ENCODE results near the gene TRIM65.
"Not testable (repeated sequence)": the region's sequence is repeated elsewhere in the genome, so short reads cannot be mapped to it uniquely, and the experiment has no call there.

Gene TRIM65

DNA sequence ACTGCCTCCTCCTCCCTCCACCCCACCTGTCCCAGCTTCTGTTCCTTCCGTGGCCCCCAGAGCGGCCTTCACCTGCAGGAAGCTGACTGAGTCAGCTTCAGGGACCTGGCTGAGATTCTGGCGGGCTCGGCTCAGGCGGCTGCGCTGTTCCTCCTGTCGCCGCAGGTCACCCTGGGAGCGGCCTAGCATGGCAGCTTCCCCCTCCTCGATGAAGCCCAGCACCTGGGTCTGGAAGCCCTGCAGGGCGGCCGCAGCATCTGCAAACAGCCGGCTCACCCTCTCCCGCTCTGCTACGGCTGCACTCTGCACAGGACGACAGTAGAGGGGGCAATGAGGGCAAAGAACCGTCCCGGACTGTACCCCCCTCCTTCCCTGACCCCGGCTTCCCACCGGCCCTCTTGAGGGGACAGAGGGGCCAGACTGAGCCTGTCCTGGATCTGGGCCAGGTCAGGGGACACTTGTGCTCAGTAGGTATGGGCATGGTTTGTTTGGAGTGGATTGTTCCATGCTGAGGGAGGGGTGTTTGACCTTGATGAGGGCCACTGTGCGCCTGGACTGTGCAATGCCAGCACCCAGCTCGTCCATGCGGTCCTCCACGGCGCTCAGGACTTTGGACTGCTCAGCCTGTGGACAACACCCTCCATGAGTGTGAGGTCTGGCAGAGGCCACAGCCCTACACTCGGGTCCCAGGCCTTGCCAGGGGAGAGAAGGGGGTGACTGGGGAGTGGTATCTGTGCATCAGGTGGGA is 20.4 kb downstream of the TRIM65 start:
- peak; percentile 48 to 53 for DNase-seq (ENCODE audit: low read depth in 2 of 2)

DNA sequence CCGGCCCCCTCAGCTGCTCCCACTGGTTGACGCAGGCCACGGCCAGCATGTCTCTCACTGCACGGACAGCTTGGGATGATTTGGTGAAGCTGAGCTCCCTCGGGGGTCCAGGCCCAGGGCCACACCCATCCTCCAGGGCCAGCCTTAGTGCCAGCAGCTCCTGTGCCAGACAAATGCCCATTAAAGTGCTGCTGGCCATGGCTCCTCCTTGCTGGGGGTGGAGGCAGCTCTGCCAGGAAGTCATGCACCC is 20.9 kb downstream of the TRIM65 start:
- DNase-seq (ENCODE audit: low read depth in 2 of 2), result no peak

DNA sequence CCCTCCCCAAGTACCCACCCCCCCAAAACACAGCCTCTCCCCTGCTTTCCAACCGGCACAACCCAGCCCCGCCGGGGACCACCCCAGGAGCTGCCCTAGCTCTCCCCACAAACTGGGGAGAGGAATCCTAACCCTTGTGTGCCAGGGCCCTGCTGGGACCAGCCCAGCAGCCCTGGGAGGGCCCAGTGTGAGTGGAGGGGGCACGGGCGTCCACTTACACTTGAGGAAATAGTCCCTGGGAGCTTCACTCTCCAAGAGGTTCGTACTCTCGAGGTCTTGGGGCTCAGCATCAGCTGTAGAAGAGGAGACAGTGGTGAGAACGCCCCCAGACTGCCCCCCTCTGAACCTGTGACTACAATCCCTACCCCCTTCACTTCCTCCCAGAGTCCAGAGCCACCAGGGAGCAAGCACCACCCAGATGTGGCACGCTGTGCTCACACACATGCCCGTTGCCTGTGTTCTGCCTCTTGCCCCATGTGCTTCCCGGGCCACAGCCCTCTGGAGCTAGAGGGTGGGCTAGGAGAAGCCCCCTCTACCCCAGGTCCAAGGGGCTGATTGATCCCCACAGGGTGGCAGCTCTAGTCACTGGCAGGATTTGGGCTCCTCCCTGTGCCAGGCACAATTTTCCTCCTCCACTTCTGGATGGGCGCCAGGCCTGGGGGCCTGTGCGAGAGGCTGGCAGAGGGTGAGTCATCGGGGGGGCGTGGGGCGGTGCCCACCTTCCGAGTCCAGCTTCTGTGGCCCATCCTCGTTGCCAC is 21.4 kb downstream of the TRIM65 start:
- no peak for DNase-seq (ENCODE audit: low read depth in 2 of 2)

DNA sequence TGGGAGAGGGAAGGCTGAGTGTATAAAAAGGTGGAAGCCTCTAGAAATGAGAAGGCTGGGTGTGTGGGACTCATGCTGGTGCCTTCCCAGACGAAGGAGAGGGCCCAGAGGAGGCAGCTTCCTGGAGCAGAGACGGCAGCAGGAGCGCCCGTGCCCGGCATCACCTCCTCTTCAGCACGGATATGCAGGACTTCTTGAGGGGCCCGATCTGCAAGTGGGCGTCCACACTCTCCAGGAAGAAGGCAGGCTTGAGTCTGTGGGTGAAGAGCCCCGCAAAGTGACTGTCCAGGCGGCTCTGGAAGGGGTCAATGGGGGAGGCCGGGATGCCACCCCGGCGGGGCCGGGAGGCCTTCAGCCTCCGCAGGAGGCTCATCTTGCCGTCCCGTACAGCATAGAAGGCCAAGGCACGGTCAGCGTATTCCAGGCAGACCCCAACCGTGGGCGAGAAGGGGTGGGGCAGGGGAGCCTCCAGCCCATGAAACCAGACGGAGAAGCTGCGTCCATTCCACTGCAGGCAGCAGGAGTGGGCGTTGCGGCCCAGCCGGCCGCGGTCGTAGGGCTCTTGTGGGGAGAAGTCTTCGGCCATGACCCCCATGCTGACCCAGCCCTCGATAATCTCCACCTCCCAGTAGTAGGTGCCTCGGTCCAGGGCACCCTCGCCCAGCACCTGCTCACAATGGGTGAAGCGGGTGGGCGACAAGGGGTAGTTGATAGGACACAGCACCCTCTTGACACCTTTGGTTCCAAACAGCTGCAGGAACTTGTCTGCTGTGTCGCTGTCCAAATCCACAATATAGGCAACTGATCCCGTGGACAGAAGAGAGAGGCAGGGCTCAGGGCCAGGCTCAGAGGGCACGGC is 22.2 kb downstream of the TRIM65 start:
- DNase-seq (ENCODE audit: low read depth in 2 of 2), result no peak

DNA sequence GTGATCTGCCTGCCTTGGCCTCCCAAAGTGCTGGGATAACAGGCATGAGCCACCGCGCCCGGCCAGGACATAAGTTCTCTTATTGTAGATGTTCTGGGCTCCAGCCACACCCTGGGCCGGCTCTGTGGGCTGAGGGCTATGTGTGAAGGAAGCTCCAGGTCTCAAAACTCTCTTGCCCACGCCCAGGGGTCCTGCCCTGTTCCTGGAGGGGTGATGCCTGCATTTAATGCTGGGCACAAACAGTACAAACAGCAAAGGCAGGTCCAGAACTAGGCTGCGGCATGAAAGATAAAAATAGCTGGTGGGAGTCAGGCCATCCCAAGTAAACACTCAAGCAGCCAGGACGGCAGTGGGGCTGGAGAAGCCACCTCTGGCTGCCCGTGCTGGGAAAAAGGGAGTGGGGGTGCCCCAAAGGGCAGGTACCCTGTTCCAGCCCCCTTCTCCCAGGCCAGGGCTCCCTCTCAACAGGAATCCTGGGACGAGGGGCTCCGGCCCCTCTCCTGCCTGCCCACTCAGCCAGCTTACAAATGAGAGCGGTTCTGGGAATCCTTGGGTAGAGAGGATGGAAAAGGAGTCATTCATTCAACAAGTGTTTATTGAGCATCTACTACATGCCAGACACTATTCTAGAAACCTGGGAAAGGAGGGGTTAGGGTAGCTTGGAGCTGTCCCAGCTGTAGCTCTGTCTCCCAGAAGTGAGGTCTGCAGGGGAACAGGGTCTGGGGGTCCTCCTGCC is 23.0 kb downstream of the TRIM65 start:
- no peak for DNase-seq (ENCODE audit: low read depth in 2 of 2)

DNA sequence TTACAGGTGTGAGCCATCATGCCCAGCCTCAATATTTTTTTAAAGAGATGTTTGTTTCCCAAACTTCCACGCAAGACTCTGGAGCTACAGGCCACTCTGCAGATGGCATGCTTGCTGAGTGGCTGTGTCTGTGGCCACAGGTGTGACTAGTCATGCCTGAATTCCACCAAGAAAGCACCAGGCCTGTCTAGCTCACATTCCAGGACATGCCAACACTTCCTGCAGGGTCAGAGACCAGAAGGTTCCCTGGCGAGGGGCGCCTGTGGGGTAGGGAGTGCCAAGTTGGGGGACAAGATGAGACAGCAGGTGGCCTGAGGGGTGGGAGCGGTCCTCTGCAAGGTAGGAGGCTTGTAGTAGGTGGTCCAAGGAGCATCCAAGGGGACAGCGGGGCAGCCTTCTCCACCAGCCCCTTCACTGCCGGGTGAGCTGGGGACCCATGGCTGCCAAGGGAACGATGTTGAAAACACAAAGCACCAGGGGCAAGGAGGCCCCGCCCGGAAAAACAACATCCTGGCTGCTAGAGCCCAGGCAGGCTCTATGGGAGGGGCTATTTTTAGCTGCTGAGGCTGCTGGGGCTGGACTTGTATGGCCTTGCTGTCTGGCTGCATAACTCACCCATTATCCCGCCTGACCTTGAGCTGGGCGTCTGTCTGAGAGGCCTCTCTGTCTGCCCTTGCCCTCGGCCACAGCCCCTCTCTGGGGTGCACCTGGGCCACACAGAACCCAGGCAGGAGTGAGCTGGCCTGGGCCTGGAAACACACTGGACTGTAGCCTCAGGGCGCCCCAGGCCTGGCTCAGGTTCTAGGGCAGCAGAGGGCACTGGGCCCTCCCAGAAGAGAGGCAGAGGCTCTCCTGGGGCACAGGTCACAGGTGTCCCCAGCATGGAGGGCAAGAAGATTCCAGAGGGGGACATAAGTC is 24.1 kb downstream of the TRIM65 start:
- DNase-seq (ENCODE audit: low read depth in 2 of 2), result no peak

DNA sequence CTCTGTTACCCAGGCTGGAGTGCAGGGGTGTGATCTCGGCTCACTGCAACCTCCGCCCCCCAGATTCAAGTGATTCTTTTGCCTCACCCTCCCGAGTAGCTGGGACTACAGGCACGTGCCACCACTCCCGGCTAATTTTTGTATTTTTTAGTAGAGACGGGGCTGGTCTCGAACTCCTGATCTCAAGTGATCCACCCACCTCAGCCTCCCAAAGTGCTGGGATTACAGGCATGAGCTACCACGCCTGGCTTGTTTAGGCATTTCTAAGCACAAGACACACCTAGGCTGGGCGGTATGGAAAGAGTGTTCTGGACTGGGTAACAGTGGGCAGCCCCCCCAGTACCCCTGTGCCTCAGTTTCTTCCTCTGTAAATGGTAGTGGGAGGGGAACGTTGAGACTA is 26.5 kb downstream of the TRIM65 start:
- DNase-seq (ENCODE audit: low read depth in 2 of 2), result not testable (repeated sequence)

DNA sequence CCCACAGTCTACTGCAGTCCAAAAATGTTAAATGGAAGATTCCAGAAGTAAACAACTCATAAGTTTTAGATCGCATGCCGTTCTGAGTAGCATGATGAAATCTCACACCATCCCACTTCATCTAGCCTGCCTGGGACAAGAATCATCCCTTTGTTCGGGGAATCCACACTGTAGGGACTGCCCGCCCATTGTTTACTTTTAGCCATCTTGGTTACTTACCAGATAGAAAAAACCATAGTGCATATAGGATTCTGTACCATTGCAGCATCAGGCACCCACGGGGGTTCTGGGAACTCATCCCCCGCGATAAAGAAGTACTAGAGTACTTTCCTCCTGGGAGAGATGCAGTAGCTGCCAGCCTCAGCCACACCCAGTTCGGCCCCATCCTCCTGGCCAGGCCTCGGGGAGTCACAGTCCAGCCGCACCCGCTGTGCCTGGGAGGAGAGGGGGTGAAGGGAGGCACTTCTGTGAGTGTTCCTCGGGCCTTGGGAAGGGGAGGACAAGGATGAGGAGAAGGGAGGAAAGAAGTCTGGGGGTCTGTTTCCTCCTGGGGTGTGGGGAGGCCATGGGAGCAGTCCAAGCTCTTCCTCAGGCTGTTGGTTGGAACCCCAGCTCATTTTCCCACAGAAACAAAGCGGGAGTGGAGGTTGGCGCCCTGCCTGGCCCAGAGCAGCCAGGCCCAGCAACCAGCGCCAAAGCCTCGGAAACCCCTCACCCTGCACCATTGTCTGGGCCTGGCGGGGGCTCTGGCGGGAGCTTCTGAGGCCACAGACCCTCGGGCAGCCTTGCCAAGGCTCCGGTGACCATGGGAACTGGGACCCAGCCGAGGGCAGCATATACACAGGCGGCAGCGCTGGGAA is 27.2 kb downstream of the TRIM65 start:
- no peak for DNase-seq (ENCODE audit: low read depth in 2 of 2)

DNA sequence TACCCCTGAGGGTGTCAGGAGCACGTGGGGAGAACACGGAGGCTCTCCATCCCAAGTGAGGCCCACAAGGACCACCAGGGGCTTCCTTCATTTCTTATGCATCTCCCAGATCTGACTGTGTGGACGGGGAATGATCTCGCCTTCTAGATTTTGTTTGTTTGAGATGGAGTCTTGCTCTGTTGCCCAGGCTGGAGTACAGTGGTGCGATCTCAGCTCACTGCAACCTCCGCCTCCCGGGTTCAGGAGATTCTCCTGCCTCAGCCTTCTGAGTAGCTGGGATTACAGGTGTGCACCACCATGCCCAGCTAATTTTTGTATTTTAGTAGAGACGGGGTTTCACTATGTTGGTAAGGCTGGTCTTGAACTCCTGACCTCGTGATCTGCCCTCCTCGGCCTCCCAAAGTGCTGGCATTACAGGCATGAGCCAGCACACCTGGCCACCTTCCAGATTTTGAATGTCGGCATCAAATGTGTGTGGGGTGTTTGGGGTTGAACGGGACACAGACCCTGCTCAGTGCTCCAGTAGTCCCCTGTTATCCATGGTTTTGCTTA is 27.9 kb downstream of the TRIM65 start:
- DNase-seq (ENCODE audit: low read depth in 2 of 2), result not testable (repeated sequence)

DNA sequence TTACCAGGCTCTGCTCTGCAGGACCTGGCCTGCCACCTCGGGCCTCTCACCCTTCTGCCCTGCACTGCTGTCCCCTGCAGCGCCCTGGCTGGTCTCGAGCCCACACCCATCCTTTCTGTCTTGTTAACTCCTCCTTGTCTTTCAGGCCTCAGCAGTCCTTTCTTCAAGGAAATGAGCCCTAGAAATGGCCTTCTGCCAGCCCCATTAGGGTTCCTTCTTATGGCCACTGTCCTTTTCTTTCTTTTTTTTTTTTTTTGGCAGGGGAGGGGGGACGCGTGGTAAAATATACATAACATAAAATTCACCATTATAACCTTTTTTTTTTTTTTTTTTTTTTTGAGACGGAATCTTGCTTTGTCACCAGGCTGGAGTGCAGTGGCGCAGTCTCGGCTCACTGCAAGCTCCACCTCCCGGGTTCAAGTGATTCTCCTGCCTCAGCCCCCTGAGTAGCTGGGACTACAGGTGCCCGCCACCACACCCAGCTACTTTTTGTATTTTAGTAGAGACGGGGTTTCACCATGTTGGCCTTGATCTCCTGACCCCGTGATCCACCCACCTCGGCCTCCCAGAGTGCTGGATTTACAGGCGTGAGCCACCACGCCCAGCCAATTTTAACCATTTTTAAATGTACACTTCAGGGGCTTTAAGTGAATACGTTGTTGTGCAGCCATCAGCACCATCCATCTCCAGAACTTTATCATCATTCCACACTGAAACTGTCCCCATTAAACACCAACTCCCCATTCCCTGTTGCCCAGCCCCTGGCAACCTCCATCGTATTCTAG is 31.2 kb downstream of the TRIM65 start:
- DNase-seq (ENCODE audit: low read depth in 2 of 2), result not testable (repeated sequence)

DNA sequence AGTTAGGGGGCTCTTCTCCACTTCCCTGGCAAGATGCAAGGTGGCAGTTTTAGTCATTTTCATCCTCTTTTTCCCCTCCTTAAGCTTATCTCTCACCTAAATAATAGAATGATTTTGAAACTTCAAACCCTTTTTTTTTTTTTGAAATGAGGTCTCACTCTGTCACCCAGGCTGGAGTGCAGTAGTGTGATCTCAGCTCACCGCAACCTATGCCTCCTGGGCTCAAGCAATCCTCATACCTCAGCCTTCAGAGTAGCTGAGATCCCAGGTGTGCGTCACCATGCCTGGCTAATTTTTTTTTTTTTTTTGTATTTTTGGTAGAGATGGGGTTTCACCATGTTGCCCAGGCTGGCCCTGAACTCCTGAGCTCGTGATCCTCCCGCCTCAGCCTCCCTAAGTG is 31.9 kb downstream of the TRIM65 start:
- not testable (repeated sequence) for DNase-seq (ENCODE audit: low read depth in 2 of 2)

DNA sequence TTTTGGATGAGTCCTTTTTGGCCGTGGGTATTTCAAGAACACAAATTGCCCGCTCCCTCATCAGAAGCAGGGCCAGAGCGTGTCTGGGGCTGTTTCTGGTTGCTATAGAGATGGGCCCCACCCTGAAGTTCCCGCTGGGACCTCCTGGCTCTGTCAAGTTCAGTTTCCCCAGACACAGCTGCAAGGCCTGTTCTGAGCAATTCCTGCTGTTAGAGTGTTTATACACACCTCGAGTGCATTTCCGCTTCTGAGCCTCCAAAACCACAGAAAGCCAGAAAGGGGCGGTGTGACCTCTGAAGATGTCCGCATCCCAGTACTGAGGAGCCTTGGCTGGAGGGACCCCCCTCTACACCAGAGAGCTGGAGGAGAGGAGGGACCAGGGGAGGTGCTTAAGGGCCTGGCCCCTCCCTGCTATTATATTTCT is 32.3 kb downstream of the TRIM65 start:
- DNase-seq (ENCODE audit: low read depth in 2 of 2), result no peak

DNA sequence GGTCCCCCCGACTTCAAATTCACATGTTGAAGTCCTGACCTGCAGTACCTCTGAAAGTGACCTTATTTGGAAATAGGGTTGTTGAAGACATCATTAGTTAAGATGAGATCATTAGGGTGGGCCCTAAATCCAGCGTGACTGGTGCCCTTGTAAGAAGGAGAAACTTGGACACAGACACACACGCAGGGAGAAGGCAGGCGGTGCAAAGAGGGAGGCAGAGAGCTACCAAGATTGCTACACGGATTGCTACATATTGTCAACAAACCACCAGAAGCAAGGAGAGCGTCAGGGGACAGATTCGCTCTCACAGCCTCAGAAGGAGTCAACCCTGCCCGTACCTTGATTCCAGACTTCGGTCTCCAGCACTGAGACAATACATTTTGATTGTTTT is 34.8 kb downstream of the TRIM65 start:
- DNase-seq (ENCODE audit: low read depth in 2 of 2), result no peak

DNA sequence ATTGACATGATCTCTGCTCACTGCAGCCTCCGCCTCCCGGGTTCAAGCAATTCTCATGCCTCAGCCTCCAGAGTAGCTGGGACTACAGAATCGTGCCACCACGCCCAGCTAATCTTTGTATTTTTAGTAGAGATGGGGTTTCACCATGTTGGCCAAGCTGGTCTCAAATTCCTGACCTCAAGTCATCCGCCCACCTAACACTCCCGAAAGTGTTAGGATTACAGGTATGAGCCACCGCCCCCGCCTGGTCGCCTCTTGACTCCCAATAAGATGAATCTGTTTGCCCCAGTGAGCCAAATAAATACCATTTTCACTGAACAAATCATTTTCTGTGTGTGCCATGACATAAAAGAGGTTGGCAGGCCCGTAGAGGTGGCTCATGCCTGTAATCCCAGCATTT is 37.4 kb downstream of the TRIM65 start:
- not testable (repeated sequence) for DNase-seq (ENCODE audit: low read depth in 2 of 2)

DNA sequence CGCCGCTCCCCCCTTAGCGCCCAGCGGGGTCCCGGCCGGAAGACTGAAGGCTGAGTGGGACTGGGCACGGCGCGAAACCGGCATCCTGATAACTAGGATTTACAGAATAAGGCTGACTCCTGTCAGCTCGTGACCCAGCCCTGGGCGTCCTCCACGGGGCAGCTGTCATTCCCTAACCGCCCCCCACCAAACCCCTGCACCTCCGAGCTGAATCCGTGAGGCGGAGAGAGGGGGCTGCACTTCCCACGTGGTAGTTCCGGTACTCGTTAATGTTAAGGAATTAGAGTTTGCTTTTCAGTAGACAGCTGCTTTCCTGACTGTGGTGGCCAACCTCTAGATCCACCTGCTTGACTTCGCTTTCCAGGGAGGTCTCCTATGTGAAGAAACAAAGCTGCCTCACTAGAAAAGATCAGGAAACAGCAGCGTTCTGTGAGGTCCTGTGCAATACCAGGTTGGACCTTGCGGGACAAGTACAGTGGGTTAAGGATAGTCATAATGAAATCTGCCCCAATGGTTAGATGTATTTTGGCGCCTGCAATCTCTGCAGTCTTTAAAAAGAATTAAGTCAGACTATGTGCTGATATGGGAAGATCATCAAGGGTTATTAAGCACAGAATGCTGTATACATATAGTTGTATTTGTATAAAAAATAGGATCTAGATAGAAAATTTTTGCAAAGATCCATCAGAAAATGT is 40.5 kb downstream of the TRIM65 start:
- DNase-seq (ENCODE audit: low read depth in 2 of 2), result no peak

DNA sequence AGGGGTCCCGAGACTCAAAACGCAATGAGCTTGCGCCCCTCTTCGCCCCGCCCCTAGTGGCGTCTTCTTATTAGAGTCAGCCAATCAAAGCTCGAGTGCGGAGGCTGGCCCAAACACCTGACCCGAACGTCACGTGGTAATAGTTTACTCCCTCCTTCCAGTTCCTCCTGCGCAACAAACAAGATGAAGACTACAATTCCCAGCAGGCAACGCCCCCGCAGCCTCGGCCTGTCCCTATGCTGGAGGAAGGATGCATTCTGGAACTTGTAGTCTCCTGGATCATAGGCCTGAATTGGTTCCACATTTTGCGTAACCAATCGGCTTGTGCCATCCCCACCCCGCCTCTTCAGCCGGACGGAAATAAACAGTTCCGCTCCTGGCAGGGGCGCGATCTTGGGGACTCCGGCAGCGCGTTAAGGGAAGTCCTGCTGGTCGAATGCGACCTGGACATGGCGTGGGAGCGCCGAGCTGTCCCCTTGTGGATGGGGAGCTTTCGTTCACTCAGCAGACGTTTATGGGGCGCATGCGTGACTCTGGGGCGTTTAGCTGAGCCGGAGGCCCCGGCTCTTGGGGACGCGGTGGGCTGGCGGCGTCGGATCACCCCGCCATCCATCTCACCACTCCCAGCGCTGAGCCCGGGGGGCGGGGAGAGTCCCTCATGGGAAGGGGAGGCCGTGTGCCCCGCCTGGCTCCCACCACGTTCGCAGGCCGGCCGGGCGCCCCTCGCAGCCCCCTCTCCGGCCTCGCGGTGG is 41.3 kb downstream of the TRIM65 start, which contains the start of gene WBP2:
TSS of gene WBP2 (minus strand) at position 26 of the 752 bp plus-strand sequence. CDS start 38 bp downstream, outside the sequence.
- DNase-seq (ENCODE audit: low read depth in 2 of 2), result peak; percentile 93 to 96

DNA sequence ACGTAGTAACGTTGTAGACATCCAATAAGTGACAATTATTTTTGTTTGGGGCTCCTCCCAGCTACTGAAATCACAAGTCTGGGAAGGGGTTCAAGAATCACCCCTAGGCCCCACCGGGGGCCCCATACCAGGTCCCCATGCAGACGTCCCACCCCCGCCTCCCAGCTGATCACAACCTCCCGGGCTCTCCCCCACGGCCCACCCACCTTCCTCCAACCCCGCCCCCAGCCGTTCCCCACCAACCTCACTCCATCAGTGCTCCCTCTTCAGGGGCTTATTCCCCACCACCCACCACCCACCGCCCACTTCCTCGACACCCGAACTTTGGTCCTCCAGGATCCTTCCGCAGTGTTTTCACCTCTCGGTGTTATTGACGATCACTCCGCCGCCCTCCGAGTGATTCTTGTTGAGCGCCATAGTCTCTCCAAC is 41.9 kb downstream of the TRIM65 start:
- no peak for DNase-seq (ENCODE audit: low read depth in 2 of 2)

All from stimulated activated CD4-positive, alpha-beta T cell treated with anti-CD3 and anti-CD28 coated beads, Interleukin-1b, Interleukin-23, amount 100 ng/mL, for 4 hours (primary cell).